Ascending aorta (tissue), 2 donors: Measurements from ENCODE around the gene PACSIN3. TPM values are rescaled to one million over a fixed set of nuclear protein-coding genes. Genes with fewer than 3 reads are reported as not detected.

Source experiments
- DNase-seq, 2 donors: peaks; one replicate each; pipeline ENCODE4 v3.0.0-alpha.2; 2019; ENCODE audit warnings: low spot score in 2 of 2
- H3K27ac ChIP-seq, 2 donors: fragments of 200-600 bp; sonication (generic); one replicate each; pipeline ENCODE4 v1.5.1; 2016 to 2017; ENCODE audit warnings: mild to moderate bottlenecking in 1 of 2
- H3K27me3 ChIP-seq: fragments of 200-600 bp; sonication (generic); one replicate; pipeline ENCODE4 v1.5.1; 2017
- H3K36me3 ChIP-seq, 2 donors: fragments of 200-600 bp; sonication (generic); one replicate each; pipeline ENCODE4 v1.5.1; 2016
- H3K4me1 ChIP-seq, 2 donors: fragments of 200-600 bp; sonication (generic); one replicate each; pipeline ENCODE4 v1.5.1; 2016 to 2017; ENCODE audit warnings: mild to moderate bottlenecking in 1 of 2
- H3K4me3 ChIP-seq, 2 donors: fragments of 200-600 bp; sonication (generic); one replicate each; pipeline ENCODE4 v1.5.1; 2016 to 2017; ENCODE audit warnings: mild to moderate bottlenecking in 1 of 2
- H3K9me3 ChIP-seq, 2 donors: fragments of 200-600 bp; sonication (generic); one replicate each; pipeline ENCODE4 v1.5.1; 2016
- intact Hi-C: fragments of 100-400 bp; cut with DNase I; formaldehyde crosslinking; loops from one replicate; pipeline ENCODE4 v1.15.1; 2023
- total RNA-seq: library from RNA; depleted of rRNA; stranded (reverse); fragments of >200 nt; gene quantifications from one replicate; pipeline ENCODE4 v1.1.0, GENCODE V29; 2016
- TF ChIP-seq, protein P1 (sequence below), 3 experiments: fragments of 200-600 bp in 2 of 3; fragments of 450-650 bp in 1 of 3; sonication (generic) in 2 of 3; IDR thresholded peaks; one replicate each; pipeline ENCODE4 v1.5.1; 2016 to 2019; ENCODE audit warnings: antibody characterized with exemption in 3 of 3, mild to moderate bottlenecking in 1 of 3, moderate library complexity in 1 of 3

PACSIN3 gene
- 32.7 TPM for total RNA-seq

DNA sequence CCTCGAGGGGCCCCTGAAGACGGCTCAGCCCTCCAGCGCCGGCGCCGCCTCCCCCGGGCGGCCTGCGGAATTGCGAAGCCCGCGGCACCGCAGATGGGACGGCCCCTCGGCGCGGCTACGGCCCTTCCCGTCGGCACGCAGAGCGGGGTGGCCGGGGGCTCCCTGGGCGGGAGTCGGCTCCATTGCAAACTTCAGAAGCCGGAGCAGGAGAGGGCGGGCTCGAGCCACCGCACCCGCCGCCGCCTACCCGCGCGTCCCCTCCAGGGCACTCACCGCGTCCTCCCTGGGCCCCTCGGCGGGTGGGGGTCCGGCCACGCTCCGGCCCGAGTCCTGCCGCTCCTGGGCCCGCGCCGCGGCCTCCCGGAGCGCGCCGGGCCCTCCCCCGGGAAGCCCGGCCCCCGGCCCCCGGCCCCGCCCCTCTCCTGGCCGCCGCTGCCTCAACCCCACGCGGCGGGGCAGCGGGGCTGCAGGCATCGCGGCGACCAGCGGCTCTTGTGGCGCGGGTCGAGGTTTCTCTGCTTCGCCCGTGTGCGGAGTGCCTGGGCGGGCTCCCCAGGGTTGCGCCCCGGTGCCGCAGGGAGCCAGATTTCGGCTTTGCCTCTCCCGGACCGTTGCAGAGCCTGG lies at the start of gene PACSIN3:
Gene PACSIN3, minus strand, starts transcription at position 359 of the 624 bp plus-strand sequence. CDS start 3,707 bp downstream, outside the sequence.
- intact Hi-C loops, result loop anchor here (2.0 to 10.0 kb wide), 3 partner anchors 63 to 1341 kb away; partner anchors contain the start of genes ACP2, CRY2 and MTCH2
- Histone ChIP-seq H3K36me3 (peaks cover 0 to 2% of the 10 kb centered on the region in 2 donors), H3K4me3 (peak within 1 kb of the TSS; percentile 72 to 87), H3K27me3 (no peaks in the 10 kb centered on the region), H3K9me3 (no peaks in the 10 kb centered on the region), H3K27ac (peak within 1 kb of the TSS; percentile 93 to 95), H3K4me1 (peaks cover 4 to 31% of the 10 kb centered on the region in 2 donors)
- no peak for DNase-seq
- TF ChIP-seq, protein P1, sequence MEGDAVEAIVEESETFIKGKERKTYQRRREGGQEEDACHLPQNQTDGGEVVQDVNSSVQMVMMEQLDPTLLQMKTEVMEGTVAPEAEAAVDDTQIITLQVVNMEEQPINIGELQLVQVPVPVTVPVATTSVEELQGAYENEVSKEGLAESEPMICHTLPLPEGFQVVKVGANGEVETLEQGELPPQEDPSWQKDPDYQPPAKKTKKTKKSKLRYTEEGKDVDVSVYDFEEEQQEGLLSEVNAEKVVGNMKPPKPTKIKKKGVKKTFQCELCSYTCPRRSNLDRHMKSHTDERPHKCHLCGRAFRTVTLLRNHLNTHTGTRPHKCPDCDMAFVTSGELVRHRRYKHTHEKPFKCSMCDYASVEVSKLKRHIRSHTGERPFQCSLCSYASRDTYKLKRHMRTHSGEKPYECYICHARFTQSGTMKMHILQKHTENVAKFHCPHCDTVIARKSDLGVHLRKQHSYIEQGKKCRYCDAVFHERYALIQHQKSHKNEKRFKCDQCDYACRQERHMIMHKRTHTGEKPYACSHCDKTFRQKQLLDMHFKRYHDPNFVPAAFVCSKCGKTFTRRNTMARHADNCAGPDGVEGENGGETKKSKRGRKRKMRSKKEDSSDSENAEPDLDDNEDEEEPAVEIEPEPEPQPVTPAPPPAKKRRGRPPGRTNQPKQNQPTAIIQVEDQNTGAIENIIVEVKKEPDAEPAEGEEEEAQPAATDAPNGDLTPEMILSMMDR (IDR thresholded peaks at IDR 0.05), result peak in 1 of 3 experiments; percentile 18

DNA sequence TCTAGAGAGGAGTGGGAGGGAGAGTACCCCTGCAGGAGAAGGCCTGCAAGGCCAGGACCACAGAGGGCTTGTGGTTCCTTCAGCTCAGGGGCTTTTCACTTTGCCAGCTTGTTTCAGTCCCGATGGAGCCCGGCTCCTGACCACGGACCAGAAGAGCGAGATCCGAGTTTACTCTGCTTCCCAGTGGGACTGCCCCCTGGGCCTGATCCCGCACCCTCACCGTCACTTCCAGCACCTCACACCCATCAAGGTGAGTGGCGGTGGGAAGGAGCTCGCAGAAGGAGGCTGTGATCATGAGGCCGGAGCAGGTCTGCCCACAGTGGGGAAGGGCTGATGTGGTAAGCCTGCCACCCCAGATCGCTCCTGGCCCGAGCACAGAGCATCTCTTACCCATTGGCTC lies 48.9 kb upstream of the PACSIN3 start:
- Histone ChIP-seq H3K4me3 (no peak overlapping the region), H3K27ac (no peak overlapping the region), H3K27me3 (no peaks in the 10 kb centered on the region), H3K4me1 (no peaks in the 10 kb centered on the region), H3K9me3 (no peaks in the 10 kb centered on the region), H3K36me3 (peaks cover 32 to 81% of the 10 kb centered on the region in 2 donors)
- intact Hi-C loops, result no loop called here
- no peak for DNase-seq
- TF ChIP-seq, protein P1 (IDR thresholded peaks at IDR 0.05), result no peak

DNA sequence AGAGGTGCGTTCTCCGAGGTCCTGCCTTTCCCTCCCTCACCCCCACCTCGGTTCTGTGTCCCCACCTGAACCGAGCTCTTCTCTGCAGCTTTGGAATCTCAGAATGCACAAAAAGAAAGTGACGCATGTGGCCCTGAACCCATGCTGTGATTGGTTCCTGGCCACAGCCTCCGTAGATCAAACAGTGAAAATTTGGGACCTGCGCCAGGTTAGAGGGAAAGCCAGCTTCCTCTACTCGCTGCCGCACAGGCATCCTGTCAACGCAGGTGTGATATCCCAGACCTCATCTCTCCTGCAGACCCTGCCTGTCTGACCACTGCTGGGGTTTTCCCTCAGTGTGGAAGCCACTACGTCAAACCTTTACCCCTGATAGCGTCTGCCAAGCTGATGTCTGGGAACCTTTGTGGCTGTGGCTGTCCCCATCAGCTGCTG lies 48.5 kb upstream of the PACSIN3 start:
- H3K27ac ChIP-seq, result no peak overlapping the region
- peaks cover 27 to 81% of the 10 kb centered on the region in 2 donors for H3K36me3 ChIP-seq
- no peaks in the 10 kb centered on the region for H3K4me1 ChIP-seq
- no peak for DNase-seq
- intact Hi-C loops, result no loop called here
- TF ChIP-seq, protein P1 (IDR thresholded peaks at IDR 0.05), result no peak
- no peaks in the 10 kb centered on the region for H3K27me3 ChIP-seq
- H3K4me3 ChIP-seq, result no peak overlapping the region
- no peaks in the 10 kb centered on the region for H3K9me3 ChIP-seq

DNA sequence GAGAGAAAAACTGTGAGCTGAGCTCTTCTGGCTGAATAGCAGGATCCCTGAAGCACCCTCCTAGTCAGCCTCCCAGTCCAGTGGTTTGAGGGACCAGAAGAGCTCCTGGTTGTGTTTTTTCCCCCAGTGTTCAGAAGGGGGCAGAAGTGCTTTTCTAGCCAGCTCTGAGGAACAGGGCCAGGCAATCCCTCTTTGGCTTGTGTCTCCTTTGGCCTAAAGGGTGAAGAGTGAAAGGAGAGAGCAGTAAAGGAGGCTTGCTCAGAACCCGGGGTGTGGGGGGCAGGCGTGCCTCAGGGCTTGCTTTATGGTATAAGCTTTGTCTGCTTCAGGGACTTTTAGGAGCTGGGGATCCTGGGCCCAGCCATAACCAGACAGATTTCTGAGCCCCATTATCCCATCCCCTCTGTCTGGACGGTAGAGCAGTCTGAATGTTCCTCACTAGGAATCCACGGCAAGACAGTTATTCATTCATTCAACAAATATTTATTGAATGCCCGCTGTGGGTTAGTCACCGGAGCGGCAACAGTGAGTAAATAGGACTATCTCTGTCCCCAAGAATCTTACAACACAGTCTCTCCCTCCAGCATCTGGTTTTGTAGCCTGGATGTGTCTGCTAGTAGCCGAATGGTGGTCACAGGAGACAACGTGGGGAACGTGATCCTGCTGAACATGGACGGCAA lies 47.9 kb upstream of the PACSIN3 start:
- Histone ChIP-seq H3K27me3 (no peaks in the 10 kb centered on the region), H3K4me3 (no peak overlapping the region), H3K36me3 (peaks cover 22 to 80% of the 10 kb centered on the region in 2 donors), H3K9me3 (no peaks in the 10 kb centered on the region), H3K27ac (no peak overlapping the region), H3K4me1 (no peaks in the 10 kb centered on the region)
- no peak for DNase-seq
- intact Hi-C loops, result no loop called here
- TF ChIP-seq, protein P1 (IDR thresholded peaks at IDR 0.05), result peak in 1 of 3 experiments; percentile 21

DNA sequence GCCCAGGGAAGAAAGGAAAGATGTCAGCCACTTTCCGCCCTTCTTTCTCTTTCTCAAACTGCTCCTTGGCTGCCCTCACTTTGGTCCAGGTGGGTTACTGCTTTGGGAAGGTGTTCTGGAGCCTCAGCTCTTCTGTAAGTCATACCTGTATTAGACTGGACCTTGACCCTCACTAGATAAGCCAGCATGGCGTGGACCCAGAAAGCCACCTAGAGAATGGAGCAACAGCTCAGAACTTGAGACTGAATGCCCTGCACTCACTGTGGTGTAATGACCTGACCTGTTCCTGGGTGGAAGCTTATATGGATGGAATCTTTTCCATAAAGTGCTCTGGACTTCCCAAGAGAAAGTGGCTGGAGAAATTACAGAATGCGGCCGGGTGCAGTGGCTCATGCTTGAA lies 46.8 kb upstream of the PACSIN3 start:
- Histone ChIP-seq H3K4me1 (no peaks in the 10 kb centered on the region), H3K36me3 (peaks cover 19 to 74% of the 10 kb centered on the region in 2 donors), H3K4me3 (no peak overlapping the region), H3K9me3 (no peaks in the 10 kb centered on the region), H3K27ac (no peak overlapping the region), H3K27me3 (no peaks in the 10 kb centered on the region)
- intact Hi-C loops, result no loop called here
- no peak for DNase-seq
- TF ChIP-seq, protein P1 (IDR thresholded peaks at IDR 0.05), result no peak
